ENCODE measurements around the gene NAT10.

DNA sequence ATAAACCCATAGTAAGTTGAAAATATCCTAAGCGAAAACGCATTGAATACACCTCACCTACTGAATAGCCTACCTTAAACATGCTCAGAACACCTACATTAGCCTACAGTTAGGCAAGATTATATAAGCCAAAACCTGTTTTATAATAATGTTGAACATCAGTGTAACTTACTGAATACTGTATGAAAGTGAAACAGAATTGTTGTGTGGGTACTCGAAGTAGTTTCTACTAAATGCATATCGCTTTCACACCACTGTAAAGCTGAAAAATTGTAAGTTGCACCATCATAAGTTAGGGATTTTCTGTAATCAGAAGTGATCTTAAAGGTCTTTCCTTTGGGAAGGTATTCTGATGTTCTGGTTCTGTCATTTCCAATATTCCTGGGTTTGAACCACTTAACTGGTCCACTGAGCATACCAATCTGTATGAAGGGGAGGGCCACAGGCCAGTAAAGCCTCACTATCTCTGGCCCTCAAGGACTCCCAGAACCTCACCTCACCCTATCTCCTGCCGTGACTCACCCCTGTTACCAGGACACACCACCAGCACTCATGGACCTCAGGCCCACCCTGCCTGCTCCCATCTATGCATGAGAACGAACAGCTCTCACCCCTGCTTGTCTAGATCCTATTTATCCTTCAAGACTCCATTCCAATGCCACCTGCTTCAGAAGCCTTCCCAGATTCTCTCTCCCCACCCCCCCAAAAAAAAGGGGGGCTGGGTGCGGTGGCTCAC, 70.0 kb downstream of the NAT10 start:
- TF ChIP-seq, protein P1, sequence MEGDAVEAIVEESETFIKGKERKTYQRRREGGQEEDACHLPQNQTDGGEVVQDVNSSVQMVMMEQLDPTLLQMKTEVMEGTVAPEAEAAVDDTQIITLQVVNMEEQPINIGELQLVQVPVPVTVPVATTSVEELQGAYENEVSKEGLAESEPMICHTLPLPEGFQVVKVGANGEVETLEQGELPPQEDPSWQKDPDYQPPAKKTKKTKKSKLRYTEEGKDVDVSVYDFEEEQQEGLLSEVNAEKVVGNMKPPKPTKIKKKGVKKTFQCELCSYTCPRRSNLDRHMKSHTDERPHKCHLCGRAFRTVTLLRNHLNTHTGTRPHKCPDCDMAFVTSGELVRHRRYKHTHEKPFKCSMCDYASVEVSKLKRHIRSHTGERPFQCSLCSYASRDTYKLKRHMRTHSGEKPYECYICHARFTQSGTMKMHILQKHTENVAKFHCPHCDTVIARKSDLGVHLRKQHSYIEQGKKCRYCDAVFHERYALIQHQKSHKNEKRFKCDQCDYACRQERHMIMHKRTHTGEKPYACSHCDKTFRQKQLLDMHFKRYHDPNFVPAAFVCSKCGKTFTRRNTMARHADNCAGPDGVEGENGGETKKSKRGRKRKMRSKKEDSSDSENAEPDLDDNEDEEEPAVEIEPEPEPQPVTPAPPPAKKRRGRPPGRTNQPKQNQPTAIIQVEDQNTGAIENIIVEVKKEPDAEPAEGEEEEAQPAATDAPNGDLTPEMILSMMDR (conservative IDR thresholded peaks at IDR 0.05; ENCODE audit: low read depth in 2 of 2): no peak
- TF ChIP-seq EZH2 (IDR thresholded peaks at IDR 0.05; ENCODE audit: low read depth, unreplicated experiment) (no peak), POLR2AphosphoS5 (IDR thresholded peaks at IDR 0.05; ENCODE audit: low read depth) (no peak), CREB1 (CRISPR knock-in tag; IDR thresholded peaks at IDR 0.05; ENCODE audit: low read depth) (no peak), EZH2phosphoT487 (IDR thresholded peaks at IDR 0.05; ENCODE audit: unreplicated experiment) (no peak), NANOG (IDR thresholded peaks at IDR 0.05; ENCODE audit: borderline replicate concordance) (no peak), JUNB (IDR thresholded peaks at IDR 0.05; ENCODE audit: unreplicated experiment) (no peak), STAT1 (IDR thresholded peaks at IDR 0.05; ENCODE audit: unreplicated experiment) (no peak), ZNF114 (CRISPR knock-in tag; IDR thresholded peaks at IDR 0.05) (no peak), ZNF331 (CRISPR knock-in tag; IDR thresholded peaks at IDR 0.05; ENCODE audit: low read depth) (no peak)
- TF ChIP-seq, protein P2, sequence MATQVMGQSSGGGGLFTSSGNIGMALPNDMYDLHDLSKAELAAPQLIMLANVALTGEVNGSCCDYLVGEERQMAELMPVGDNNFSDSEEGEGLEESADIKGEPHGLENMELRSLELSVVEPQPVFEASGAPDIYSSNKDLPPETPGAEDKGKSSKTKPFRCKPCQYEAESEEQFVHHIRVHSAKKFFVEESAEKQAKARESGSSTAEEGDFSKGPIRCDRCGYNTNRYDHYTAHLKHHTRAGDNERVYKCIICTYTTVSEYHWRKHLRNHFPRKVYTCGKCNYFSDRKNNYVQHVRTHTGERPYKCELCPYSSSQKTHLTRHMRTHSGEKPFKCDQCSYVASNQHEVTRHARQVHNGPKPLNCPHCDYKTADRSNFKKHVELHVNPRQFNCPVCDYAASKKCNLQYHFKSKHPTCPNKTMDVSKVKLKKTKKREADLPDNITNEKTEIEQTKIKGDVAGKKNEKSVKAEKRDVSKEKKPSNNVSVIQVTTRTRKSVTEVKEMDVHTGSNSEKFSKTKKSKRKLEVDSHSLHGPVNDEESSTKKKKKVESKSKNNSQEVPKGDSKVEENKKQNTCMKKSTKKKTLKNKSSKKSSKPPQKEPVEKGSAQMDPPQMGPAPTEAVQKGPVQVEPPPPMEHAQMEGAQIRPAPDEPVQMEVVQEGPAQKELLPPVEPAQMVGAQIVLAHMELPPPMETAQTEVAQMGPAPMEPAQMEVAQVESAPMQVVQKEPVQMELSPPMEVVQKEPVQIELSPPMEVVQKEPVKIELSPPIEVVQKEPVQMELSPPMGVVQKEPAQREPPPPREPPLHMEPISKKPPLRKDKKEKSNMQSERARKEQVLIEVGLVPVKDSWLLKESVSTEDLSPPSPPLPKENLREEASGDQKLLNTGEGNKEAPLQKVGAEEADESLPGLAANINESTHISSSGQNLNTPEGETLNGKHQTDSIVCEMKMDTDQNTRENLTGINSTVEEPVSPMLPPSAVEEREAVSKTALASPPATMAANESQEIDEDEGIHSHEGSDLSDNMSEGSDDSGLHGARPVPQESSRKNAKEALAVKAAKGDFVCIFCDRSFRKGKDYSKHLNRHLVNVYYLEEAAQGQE (IDR thresholded peaks at IDR 0.05; ENCODE audit: unreplicated experiment): no peak
- TF ChIP-seq, protein P3, sequence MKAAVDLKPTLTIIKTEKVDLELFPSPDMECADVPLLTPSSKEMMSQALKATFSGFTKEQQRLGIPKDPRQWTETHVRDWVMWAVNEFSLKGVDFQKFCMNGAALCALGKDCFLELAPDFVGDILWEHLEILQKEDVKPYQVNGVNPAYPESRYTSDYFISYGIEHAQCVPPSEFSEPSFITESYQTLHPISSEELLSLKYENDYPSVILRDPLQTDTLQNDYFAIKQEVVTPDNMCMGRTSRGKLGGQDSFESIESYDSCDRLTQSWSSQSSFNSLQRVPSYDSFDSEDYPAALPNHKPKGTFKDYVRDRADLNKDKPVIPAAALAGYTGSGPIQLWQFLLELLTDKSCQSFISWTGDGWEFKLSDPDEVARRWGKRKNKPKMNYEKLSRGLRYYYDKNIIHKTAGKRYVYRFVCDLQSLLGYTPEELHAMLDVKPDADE (IDR thresholded peaks at IDR 0.05): no peak
